ENCODE data around the gene VCL.

VCL gene

DNA sequence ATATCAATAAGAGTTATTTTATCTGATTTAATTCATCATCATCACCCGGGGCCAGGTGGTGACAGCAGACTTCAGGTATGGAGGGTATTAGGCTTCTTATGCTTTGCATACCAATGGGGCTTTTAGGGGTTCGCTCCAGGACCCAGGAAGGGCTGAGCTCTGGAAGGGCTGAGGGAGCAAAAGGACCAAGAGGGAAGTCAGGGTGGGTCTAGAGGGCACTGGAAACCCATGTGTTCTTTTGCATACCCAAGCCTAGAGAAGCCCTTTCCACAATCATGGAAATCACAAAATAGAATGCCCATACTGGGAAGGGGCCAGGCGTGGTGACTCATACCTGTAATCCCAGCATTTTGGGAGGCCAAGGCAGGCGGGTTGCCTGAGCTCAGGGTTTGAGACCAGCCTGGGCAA, 30.9 kb upstream of the VCL start:
- H3K9me3 Mint-ChIP-seq, result no peaks in the 10 kb centered on the region
- no peak for ATAC-seq
- no peak overlapping the region for H3K27ac Mint-ChIP-seq
- no peak overlapping the region for H3K4me3 Mint-ChIP-seq
- no peaks in the 10 kb centered on the region for H3K36me3 Mint-ChIP-seq
- DNase-seq (ENCODE audit: low spot score in 2 of 2), result no peak
- peaks cover 20% of the 10 kb centered on the region for H3K4me1 Mint-ChIP-seq

- Mint-ChIP-seq H3K27ac (peak overlapping the region; percentile 80), H3K4me1 (peaks cover 20% of the 10 kb centered on the region), H3K36me3 (no peaks in the 10 kb centered on the region), H3K9me3 (no peaks in the 10 kb centered on the region), H3K4me3 (no peak overlapping the region)
- ATAC-seq, result no peak
- no peak for DNase-seq (ENCODE audit: low spot score in 2 of 2)
Measured at GRCh38 chr10:73967544-73967943, 30.4 kb upstream of the VCL start.

GRCh38 chr10:73968098-73968521, 29.8 kb upstream of the VCL start:
- Mint-ChIP-seq H3K9me3 (no peaks in the 10 kb centered on the region), H3K27ac (peak overlapping the region; percentile 80), H3K4me1 (peaks cover 20% of the 10 kb centered on the region), H3K36me3 (no peaks in the 10 kb centered on the region), H3K4me3 (peak overlapping the region; percentile 19)
- ATAC-seq, result no peak
- no peak for DNase-seq (ENCODE audit: low spot score in 2 of 2)

GRCh38 chr10:73969224-73969841, 28.6 kb upstream of the VCL start:
- peak overlapping the region; percentile 80 for H3K27ac Mint-ChIP-seq
- H3K9me3 Mint-ChIP-seq, result no peaks in the 10 kb centered on the region
- H3K4me3 Mint-ChIP-seq, result no peak overlapping the region
- peak; percentile 64 for ATAC-seq
- no peak for DNase-seq (ENCODE audit: low spot score in 2 of 2)
- no peaks in the 10 kb centered on the region for H3K36me3 Mint-ChIP-seq
- peaks cover 30% of the 10 kb centered on the region for H3K4me1 Mint-ChIP-seq

DNA sequence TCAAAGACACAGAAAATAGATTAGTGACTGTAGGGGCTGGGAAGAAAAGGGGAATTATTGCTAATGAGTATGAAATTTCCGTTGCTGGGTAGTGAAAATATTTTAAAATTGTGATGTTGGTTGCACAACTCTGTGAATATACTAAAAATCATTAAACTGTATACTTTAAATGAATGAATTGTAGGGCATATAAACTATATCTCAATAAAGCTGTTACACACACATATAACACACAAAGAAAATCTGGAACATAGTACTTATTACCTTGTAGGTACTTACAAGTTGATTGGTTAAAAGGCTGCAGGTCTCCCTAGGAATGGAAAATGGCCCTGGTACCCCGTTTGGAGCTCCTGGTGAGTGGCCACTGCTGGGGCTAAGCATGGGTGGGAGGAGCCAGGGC, 27.1 kb upstream of the VCL start:
- ATAC-seq (no peak), DNase-seq (ENCODE audit: low spot score in 2 of 2) (no peak)
- Mint-ChIP-seq H3K36me3 (no peaks in the 10 kb centered on the region), H3K4me1 (peaks cover 34% of the 10 kb centered on the region), H3K27ac (no peak overlapping the region), H3K9me3 (no peaks in the 10 kb centered on the region), H3K4me3 (no peak overlapping the region)

DNA sequence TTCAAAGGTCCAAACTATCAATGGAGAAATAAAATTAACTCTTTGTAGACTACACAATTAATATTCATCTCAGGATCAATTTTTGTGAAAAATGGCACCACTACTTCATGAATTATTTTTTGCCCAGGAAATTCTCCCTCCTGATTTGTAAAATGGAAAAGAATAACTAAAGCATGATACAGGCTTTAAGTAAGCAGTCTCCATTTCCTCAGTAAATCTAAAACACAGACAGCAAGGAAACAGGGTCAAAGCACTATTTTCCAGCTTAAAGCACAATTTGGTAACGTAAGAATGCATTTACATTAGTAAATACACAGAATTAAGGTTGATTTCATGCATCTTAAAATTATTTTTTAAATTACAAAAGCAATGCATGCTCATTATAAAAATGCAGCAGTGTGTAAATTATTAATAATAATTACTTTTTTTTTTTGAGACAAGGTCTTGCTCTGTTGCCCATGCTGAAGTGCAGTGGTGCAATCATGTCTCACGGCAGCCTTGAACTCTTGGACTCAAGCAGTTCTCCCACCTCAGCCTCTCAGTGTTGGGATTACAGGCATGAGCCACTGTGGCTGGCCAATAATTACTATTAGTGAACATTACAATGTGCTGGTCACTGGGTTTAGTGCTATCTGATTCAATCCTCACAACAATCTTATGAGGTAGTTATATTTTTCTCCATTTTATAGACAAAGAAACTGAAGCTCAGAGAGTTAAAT, 26.1 kb upstream of the VCL start:
- Mint-ChIP-seq H3K4me3 (no peak overlapping the region), H3K27ac (no peak overlapping the region), H3K9me3 (no peaks in the 10 kb centered on the region), H3K36me3 (no peaks in the 10 kb centered on the region), H3K4me1 (peaks cover 31% of the 10 kb centered on the region)
- no peak for ATAC-seq
- no peak for DNase-seq (ENCODE audit: low spot score in 2 of 2)

DNA sequence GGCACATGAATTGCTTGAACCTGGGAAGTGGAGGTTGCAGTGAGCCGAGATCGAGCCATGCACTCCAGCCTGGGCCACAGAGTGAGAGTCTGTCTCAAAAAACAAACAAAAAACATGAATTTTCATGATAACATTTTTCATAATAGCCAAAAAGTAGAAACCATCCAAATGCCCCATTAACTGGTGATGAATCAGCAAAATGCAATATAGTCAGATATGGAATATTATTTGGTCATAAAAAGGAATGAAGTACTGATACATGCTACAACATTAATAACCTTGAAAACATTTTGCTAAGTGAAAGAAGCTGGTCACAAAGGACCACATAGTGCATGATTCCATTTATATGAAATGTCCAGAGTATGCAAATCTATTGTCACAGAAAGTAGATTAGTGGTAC, 24.5 kb upstream of the VCL start:
- Mint-ChIP-seq H3K4me3 (no peak overlapping the region), H3K27ac (no peak overlapping the region), H3K36me3 (no peaks in the 10 kb centered on the region), H3K9me3 (no peaks in the 10 kb centered on the region), H3K4me1 (peaks cover 18% of the 10 kb centered on the region)
- ATAC-seq, result no peak
- no peak for DNase-seq (ENCODE audit: low spot score in 2 of 2)

DNA sequence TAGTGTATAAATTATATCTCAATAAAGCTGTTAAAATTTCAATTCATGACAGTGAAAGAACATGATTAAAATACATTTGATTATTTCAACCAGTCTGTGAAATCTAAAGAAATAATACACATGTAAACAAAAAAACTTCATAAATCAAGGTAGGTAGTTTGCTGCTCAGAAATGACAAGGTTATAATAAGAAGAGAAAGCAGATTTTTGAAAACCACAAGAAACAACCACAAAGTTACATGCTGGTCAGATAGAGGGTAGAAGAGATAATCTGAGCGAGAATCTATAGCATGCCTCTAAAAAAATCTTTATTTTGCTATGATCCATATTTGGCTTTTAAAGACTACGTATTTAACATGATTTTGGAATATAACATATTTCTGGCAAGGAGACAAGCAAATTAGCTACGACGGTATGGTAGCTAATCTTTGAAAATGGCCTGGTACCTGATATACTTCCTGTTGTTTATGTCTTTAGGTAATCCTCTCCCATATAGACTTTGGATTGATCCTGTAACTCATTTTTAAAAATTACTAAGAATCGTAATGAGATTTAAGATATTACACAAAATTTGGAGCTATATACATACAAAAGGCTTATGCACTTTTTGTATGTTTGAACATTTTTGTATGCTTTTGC, 23.5 kb upstream of the VCL start:
- Mint-ChIP-seq H3K27ac (no peak overlapping the region), H3K4me1 (peaks cover 14% of the 10 kb centered on the region), H3K36me3 (no peaks in the 10 kb centered on the region), H3K9me3 (no peaks in the 10 kb centered on the region), H3K4me3 (no peak overlapping the region)
- ATAC-seq (peak; percentile 57), DNase-seq (ENCODE audit: low spot score in 2 of 2) (no peak)

GRCh38 chr10:73975388-73975787, 22.5 kb upstream of the VCL start:
- no peaks in the 10 kb centered on the region for H3K36me3 Mint-ChIP-seq
- H3K9me3 Mint-ChIP-seq, result no peaks in the 10 kb centered on the region
- no peak overlapping the region for H3K4me3 Mint-ChIP-seq
- H3K27ac Mint-ChIP-seq, result no peak overlapping the region
- DNase-seq (ENCODE audit: low spot score in 2 of 2) (no peak), ATAC-seq (no peak)
- H3K4me1 Mint-ChIP-seq, result peaks cover 14% of the 10 kb centered on the region

GRCh38 chr10:73979141-73979808, 18.6 kb upstream of the VCL start:
- ATAC-seq (no peak), DNase-seq (ENCODE audit: low spot score in 2 of 2) (no peak)
- no peaks in the 10 kb centered on the region for H3K36me3 Mint-ChIP-seq
- H3K4me1 Mint-ChIP-seq, result peaks cover 9% of the 10 kb centered on the region
- no peak overlapping the region for H3K27ac Mint-ChIP-seq
- H3K9me3 Mint-ChIP-seq, result no peaks in the 10 kb centered on the region
- H3K4me3 Mint-ChIP-seq, result no peak overlapping the region

DNA sequence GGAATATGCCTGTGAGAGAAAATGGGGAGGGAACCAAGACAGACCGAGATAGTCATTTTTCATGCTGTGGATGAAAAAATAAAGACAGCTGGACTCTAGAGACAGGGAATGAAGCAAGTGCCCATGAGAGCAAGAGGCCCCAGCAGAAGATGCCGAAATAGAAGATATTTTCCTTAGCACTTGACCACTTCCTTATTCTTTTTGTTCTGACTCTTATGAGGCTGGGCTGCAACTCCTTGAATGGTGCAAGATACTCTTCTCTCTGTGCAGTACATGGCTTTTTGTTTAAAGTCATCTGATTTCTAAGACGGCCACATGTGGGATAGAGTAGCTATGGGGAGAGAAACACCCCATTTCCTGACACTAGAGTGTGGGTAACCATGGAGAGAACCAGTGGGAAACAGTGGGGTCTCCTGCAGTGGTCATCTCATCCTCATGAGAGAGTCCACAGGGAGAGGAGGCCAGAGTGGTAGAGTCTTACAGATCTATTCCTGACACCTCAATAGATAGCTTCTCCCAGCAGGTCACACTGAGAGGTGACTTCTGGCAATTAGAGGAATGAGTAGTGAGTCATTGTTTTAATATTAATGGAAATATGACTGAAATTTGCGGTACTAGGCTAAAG, 18.0 kb upstream of the VCL start:
- Mint-ChIP-seq H3K4me1 (peaks cover 5% of the 10 kb centered on the region), H3K27ac (no peak overlapping the region)

GRCh38 chr10:73981812-73982211, 16.1 kb upstream of the VCL start:
- H3K27ac Mint-ChIP-seq, result no peak overlapping the region
- H3K9me3 Mint-ChIP-seq, result no peaks in the 10 kb centered on the region
- peaks cover 5% of the 10 kb centered on the region for H3K4me1 Mint-ChIP-seq
- no peaks in the 10 kb centered on the region for H3K36me3 Mint-ChIP-seq
- no peak for DNase-seq (ENCODE audit: low spot score in 2 of 2)
- ATAC-seq, result no peak
- H3K4me3 Mint-ChIP-seq, result no peak overlapping the region

More for the DNA sequence above, 18.0 kb upstream of the VCL start:
- DNase-seq (ENCODE audit: low spot score in 2 of 2) (no peak), ATAC-seq (no peak)
- Mint-ChIP-seq H3K36me3 (no peaks in the 10 kb centered on the region), H3K4me3 (no peak overlapping the region), H3K9me3 (no peaks in the 10 kb centered on the region)

- H3K9me3 Mint-ChIP-seq, result no peaks in the 10 kb centered on the region
- no peak for ATAC-seq
- no peak overlapping the region for H3K4me3 Mint-ChIP-seq
- H3K36me3 Mint-ChIP-seq, result no peaks in the 10 kb centered on the region
- DNase-seq (ENCODE audit: low spot score in 2 of 2), result no peak
- peaks cover 5% of the 10 kb centered on the region for H3K4me1 Mint-ChIP-seq
- no peak overlapping the region for H3K27ac Mint-ChIP-seq
Measured at GRCh38 chr10:73983096-73984047, 14.5 kb upstream of the VCL start.

DNA sequence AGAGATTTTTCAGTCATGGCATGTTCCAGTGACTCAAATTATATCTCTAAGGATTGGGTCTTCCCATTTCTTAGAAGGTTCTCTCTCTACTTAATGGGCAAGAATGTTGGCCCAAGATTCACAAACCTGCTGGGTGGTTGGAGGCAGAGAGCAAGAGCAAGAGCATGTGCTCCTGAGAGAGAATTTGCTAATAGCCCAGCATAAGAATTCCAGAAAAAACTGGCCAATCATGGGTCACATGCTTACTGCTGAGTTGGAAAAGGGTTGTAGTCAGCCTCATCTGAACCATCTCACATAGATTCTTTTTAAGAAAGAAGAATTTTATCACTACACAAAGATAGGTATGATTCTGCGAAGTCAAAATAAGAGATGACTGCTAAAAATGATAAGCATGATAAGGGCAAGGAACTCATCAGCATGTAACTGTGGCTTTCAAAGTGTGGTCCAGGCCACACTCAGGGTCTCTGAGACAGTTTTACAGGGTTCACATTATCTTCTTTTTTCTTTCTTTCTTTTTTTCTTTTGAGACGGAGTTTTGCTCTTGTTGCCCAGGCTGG, 8.2 kb upstream of the VCL start:
- H3K27ac Mint-ChIP-seq, result peak overlapping the region; percentile 55
- DNase-seq (ENCODE audit: low spot score in 2 of 2) (no peak), ATAC-seq (no peak)
- no peaks in the 10 kb centered on the region for H3K36me3 Mint-ChIP-seq
- peaks cover 27% of the 10 kb centered on the region for H3K4me1 Mint-ChIP-seq
- H3K4me3 Mint-ChIP-seq, result no peak overlapping the region
- H3K9me3 Mint-ChIP-seq, result no peaks in the 10 kb centered on the region
